Measurements from ENCODE around the gene DLGAP3.

GRCh38 chr1:34905098-34905459 lies 24.4 kb downstream of the DLGAP3 start:
- TF ChIP-seq POLR2AphosphoS5 (IDR thresholded peaks at IDR 0.05) (no peak), CTCF (IDR thresholded peaks at IDR 0.05) (no peak), EP300 (IDR thresholded peaks at IDR 0.05) (no peak)

All from upper lobe of left lung (tissue), 4 donors.